ENCODE measurements around the gene SLX9. TPM values are rescaled to one million over a fixed set of nuclear protein-coding genes. Genes with fewer than 3 reads are reported as not detected.

SLX9 gene
- polyA plus RNA-seq, 3 donors = 12.6 to 23.3 (median 19.8) TPM

- DNase-seq (ENCODE audit: extremely low read depth in 1 of 11, low read depth in 9 of 11, low spot score in 4 of 11) = no peak
These were observed 41.8 kb upstream of the SLX9 start for GRCh38 chr21:44898011-44898488.

DNA sequence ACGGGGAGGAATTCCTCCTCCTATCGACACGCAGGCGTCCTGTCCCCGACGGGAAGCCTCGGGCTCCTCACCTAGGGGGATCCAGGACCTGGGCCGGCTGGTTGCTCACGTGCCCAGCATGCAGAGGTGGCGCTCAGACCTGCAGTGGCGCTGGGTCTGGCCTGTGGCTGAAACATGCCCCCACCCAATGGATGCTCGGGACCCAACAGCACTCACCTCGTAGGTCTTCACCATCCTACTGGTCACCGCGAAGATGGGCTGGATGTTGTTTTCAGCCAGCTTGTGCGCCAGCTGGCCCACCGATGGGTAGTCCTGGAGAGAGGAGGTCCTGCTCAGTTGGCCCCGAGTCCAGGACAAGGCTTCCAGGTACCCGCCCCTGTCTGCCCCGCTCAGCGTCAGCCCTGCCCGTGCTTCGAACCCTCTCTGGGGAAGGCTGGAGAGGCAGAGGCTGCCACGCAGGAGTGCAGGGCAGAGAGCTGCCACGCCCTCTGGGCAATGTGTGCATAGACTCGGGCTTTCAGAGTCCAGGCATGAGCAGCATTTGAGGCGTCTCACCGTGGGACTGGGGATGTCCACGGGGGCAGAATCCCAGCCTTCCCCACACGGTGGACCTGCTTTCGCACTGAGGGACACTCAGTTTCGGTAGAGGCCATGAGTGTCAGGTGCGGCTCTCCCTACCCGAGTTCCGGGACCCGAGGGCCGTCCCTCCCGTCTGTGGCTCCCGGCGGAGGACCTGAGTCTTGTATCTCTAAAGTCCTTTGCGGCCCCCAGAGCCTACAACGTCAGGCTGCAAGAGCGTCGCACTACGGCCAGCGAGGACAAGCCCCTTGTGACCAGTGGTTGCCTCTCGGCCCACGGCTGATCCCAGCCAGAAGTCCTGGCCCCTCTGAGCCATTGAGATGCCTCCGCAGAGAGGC is 40.7 kb upstream of the SLX9 start:
- no peak for DNase-seq (ENCODE audit: extremely low read depth in 1 of 11, low read depth in 9 of 11, low spot score in 4 of 11)

DNA sequence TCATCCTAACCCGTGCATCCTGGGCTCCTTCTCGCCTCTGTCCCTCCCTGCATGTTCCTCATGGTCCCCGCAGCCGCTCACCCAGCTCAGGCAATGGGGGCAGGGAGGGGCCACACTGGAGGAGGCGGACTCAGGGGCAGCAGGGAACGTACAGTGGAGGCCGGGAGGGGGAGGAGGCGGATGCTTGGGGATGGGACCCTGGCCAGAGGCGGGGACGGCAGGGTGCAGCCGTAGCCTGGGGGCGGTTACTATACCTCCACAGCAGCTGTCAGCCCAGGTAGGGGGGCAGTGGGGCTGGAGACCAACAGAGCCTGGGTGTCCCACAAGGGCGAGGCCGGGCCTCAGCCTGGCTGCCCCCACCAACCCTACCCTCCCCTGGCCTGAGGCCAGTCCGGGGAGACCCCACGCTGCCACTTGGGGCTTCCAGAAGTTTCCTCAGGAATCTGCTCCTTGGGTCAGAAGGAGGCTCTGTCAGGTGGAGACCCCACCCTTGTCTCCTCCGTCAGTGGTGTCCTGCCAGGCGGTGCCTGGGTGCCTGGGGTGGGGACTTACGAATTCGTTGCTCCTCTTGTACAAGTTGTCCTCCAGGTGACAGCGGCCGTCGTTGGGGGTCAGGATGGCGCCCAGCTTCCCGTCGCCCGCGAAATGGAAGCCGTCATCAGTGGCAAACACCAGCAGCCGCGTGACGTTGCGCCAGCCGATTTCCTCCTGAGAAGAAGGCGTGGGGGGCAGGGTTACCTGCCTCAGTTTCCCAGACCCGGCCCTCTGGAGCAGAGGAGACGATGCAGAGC is 39.9 kb upstream of the SLX9 start:
- no peak for DNase-seq (ENCODE audit: extremely low read depth in 1 of 11, low read depth in 9 of 11, low spot score in 4 of 11)

- DNase-seq (ENCODE audit: extremely low read depth in 1 of 11, low read depth in 9 of 11, low spot score in 4 of 11) = no peak
These were observed 39.1 kb upstream of the SLX9 start for GRCh38 chr21:44900559-44901251.

DNA sequence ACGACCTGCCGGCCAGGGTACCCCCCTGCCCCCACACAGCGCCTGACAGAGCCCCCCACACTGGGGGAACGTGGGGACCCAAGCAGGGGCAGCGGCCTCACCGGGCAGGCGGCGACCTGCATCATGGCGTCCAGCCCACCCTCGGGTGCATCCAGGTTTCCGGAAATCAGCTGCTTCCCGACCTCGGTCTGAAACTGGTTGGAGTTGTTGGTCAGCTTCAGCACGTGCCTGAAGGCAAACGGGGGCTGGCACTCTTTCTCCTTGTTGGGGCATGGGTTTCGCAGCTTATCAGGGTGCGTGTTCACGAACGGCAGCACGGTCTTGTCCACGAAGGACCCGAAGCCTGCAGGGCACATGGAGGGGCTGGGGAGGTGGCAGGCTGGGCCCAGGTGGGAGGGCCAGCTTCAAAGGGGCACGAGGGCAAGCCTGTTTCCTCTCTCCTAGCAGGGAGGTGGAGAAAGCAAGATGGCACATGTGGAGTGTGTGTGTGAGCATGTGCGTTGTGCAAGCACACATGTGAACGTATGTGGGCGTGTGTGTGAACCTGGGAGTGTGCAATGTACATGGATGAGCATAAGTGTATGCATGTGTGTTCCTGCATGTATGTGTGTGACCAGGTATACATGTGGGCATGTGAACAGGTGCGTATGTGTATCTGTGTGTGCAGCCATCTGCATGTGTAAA is 38.3 kb upstream of the SLX9 start:
- DNase-seq (ENCODE audit: extremely low read depth in 1 of 11, low read depth in 9 of 11, low spot score in 4 of 11) = no peak

DNA sequence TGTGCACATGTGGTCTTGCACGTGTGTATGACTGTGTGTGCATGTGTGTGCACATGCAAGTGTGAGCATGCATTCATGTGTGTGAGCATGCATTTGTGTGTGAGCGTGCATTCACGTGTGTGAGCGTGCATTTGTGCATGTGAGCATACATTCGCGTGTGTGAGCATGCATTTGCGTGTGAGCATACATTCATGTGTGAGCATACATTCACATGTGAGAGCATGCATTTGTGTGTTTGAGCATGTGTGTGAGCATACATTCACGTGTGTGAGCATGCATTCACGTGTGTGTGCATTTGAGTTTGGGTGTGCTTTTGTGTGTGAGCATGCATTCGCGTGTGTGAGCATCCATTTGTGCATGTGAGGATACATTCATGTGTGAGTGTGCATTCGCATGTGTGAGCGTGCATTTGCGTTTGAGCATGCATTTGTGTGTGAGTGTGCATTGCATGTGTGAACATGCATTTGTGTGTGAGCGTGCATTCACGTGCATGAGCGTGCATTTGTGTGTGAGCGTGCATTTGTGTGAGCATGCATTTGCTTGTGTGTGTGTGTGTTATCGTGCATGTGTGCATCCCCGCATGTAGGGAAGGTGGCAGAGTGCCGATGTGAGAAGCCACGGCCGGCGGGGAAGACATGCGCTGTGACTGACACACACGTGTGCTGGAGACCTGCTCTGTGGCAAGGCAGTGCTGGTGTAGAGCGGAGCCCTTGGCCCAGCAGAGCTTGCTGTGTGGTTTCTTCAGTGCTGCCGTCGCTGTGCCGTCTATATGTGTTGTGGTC is 37.4 kb upstream of the SLX9 start:
- DNase-seq (ENCODE audit: extremely low read depth in 1 of 11, low read depth in 9 of 11, low spot score in 4 of 11) = no peak

- DNase-seq (ENCODE audit: extremely low read depth in 1 of 11, low read depth in 9 of 11, low spot score in 4 of 11) = no peak
These were observed 36.7 kb upstream of the SLX9 start for GRCh38 chr21:44903050-44903685.

DNA sequence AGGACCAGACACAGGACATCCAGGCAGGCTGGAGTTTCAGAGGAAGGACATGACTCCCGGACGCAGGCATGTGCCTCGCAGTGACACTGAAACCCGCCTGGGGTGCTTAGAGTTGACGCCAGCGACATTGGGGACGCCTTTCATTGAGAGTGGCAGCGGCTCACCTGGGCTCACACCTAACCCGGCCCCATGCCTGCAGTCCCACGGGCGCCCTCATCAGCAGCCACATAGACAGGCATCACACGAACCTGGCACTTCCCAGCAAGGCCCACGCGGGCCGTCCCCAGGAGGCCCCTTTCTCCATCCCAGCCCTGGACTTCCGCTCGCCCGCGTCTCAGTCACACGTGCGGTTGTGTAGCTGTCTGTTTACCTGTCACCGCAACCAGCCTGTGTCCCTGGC is 36.1 kb upstream of the SLX9 start:
- no peak for DNase-seq (ENCODE audit: extremely low read depth in 1 of 11, low read depth in 9 of 11, low spot score in 4 of 11)

DNA sequence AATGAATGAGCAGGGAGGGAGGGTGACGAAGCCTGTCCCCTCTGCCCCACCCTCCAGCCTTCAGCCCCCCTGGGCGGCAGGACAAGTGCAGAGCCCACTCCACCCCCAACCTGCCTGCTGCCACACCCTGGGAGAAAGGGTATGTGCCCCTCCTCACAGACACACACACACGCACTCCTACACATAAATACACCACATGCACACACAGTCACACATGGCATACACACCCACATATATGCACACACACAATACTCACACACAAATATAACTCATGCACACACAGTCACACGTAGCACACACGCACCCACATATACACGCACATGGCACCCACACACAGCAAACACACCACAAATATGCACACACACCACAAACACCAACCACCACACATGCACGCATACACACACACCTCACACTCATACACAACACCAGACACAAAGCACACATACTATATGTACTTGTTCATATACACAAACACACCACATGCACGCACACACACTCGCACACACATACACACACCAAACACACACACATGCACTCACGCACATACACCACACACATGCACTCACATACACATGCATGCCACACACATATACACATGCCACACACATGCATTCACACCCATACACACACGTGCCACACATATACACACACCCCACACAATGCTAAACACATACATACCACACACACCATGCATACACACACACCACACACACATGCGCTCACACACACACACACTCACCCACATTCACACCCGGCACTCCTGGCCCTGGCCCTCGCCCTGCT is 35.5 kb upstream of the SLX9 start:
- no peak for DNase-seq (ENCODE audit: extremely low read depth in 1 of 11, low read depth in 9 of 11, low spot score in 4 of 11)

DNA sequence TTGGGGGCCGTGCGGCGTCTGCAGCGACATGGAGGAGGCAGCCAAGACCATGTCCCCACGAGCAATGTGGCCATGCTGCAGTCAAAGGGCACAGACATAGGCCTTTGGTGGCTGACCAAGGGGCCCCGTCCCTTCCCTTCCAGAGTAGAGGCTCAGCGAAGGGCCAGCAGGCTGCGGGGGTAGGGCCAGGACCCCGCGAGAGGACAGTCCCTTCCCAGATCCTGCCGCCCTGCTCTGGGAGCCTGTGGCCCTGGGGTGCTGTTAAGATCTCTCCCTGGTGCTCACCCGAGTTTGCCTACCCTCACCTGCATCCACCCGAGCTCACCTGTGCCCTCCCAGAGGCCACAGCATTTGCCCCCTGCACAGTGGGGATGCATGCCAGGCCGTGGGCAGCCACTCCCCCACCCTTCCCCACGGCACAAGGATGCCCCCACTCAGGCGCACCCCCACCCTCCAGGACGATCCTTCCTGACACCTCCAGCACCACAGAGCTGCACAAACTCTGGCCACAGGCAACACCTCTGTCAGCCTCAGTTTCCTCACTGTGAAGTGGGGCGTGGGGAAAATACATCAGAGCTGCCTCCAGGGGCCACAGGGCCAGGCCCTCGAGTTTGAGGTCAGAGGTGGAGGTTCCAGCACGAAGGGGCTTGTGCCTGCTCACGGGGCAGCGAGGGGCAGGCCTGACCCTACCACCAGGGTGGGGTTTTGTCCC is 34.7 kb upstream of the SLX9 start:
- DNase-seq (ENCODE audit: extremely low read depth in 1 of 11, low read depth in 9 of 11, low spot score in 4 of 11) = no peak

- DNase-seq (ENCODE audit: extremely low read depth in 1 of 11, low read depth in 9 of 11, low spot score in 4 of 11) = no peak
These were observed 34.1 kb upstream of the SLX9 start for GRCh38 chr21:44905728-44906090.

DNA sequence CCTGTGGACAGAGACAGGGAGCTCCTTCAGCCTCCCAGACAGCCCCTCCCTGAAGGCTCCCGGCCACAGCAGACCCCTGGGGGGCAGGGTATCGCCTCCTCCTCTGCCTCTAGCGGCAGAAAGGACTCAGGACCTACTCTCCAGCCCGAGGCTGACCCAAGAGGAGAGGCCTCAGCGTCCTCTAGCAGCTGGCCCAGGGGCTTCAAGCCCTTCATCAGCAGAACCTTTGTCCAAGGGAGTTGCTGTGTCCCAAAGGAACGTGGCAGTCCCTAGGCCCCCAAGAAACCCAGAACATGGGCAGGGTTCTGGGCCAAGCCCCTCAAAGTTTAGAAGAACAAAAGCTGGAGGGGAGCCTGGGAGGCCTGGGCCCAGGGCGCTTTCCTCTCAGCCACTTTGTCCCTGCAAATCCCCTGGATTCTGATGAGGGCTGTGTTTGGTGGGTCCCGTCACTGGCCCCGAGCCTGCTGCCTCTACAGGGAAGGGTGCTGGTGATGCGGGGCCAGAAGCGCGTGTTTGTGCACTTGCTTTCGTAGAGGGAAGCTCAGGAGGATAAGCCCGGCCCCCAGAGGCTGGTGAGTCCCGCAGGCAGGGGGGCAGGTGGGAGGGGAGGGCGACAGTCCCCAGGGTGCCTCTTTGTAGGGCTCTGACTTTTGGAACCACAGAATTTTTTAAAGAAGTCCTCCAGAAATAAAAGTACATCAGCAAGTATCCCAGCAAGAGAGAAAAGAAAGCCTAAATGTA is 32.4 kb upstream of the SLX9 start:
- no peak for DNase-seq (ENCODE audit: extremely low read depth in 1 of 11, low read depth in 9 of 11, low spot score in 4 of 11)

DNA sequence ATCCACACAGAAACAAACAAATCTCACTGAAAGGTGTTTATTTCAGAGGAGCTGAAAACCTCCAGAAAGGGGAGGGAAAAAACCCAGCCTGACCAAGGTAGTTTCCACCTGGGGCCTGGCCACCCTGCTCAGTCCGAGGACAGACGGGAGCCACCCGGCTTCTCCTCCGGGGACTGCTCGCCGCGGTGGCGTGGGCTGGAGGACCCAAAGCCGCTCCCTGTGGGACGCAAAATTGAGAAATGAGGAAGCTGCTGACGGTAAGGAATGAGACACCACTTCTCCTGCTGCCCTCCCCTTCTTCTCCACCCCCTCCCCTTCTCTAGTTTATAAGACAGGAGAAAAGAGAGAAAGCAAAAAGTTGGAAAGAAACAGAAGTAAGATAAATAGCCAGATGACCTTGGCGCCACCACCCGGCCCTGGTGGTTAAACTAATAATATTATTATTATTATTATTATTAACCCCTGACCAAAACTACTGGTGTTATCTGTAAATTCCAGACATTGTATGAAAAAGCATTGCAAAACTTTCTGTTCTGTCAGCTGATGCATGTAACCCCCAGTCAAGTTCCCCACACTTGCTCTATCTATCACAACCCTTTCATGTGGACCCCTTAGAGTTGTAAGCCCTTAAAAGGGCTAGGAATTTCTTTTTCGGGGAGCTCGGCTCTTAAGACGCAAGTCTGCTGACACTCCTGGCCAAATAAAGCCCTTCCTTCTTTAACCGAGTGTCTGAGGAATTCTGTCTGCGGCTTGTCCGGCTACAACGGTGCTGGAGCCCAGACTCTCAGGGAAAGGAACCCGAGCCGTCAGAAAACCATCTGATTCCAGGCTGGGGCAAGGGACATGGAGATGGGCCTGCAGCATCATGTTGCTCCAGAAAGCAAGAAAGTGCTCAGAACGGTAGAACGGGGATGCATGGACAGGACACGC is 31.6 kb upstream of the SLX9 start:
- DNase-seq (ENCODE audit: extremely low read depth in 1 of 11, low read depth in 9 of 11, low spot score in 4 of 11) = no peak

DNA sequence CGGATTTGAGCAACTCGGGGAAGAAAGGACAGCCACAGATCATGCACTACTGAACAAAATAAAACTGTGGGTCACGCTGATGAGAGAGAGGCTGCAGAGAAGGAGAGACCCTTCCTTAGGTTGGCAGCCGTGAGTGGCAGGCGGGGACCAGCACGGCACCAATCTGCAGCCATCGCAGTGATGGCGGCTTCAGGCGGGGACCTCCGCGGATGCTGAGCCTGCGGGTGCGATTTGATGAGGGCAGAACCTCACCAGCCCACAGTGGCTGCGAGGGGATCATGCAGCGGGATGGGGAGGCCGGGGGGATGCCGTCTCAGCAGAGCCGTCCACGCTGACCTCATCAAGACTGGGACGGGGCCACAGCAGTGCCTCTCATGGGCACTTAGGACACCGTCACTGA is 30.9 kb upstream of the SLX9 start:
- DNase-seq (ENCODE audit: extremely low read depth in 1 of 11, low read depth in 9 of 11, low spot score in 4 of 11) = no peak

- DNase-seq (ENCODE audit: extremely low read depth in 1 of 11, low read depth in 9 of 11, low spot score in 4 of 11) = no peak
These were observed 30.1 kb upstream of the SLX9 start for GRCh38 chr21:44909719-44910118.
